ENCODE measurements around the gene ICA1. TPM values are rescaled to one million over a fixed set of nuclear protein-coding genes. Genes with fewer than 3 reads are reported as not detected.

The ICA1 gene
- total RNA-seq, 1 experiment from 2014 or later, result not detected

- H3K4me1 ChIP-seq, result no peaks in the 10 kb centered on the region
- no peaks in the 10 kb centered on the region for H3K27me3 ChIP-seq
- no peaks in the 10 kb centered on the region for H3K36me3 ChIP-seq
- no peak for DNase-seq
- H3K9me3 ChIP-seq (replicated peaks), result no peaks in the 10 kb centered on the region
- no peak overlapping the region for H3K27ac ChIP-seq
- no peak overlapping the region for H3K4me3 ChIP-seq
Observed at GRCh38 chr7:8154272-8154671, 107.7 kb downstream of the ICA1 start.

GRCh38 chr7:8152489-8153192 is 109.3 kb downstream of the ICA1 start:
- H3K36me3 ChIP-seq, result no peaks in the 10 kb centered on the region
- no peaks in the 10 kb centered on the region for H3K4me1 ChIP-seq
- H3K9me3 ChIP-seq (replicated peaks), result no peaks in the 10 kb centered on the region
- no peak overlapping the region for H3K4me3 ChIP-seq
- H3K27ac ChIP-seq, result no peak overlapping the region
- no peaks in the 10 kb centered on the region for H3K27me3 ChIP-seq
- DNase-seq, result no peak

GRCh38 chr7:8151161-8151725 is 110.7 kb downstream of the ICA1 start:
- H3K4me1 ChIP-seq, result no peaks in the 10 kb centered on the region
- no peaks in the 10 kb centered on the region for H3K27me3 ChIP-seq
- DNase-seq, result no peak
- no peak overlapping the region for H3K4me3 ChIP-seq
- H3K27ac ChIP-seq, result no peak overlapping the region
- H3K36me3 ChIP-seq, result no peaks in the 10 kb centered on the region
- no peaks in the 10 kb centered on the region for H3K9me3 ChIP-seq (replicated peaks)

- H3K4me1 ChIP-seq, result no peaks in the 10 kb centered on the region
- no peak for DNase-seq
- no peaks in the 10 kb centered on the region for H3K36me3 ChIP-seq
- no peaks in the 10 kb centered on the region for H3K27me3 ChIP-seq
- no peaks in the 10 kb centered on the region for H3K9me3 ChIP-seq (replicated peaks)
- no peak overlapping the region for H3K4me3 ChIP-seq
- H3K27ac ChIP-seq, result no peak overlapping the region
Observed at GRCh38 chr7:8149222-8149621, 112.7 kb downstream of the ICA1 start.

GRCh38 chr7:8147760-8148463 is 114.1 kb downstream of the ICA1 start:
- DNase-seq, result no peak
- no peaks in the 10 kb centered on the region for H3K9me3 ChIP-seq (replicated peaks)
- no peaks in the 10 kb centered on the region for H3K36me3 ChIP-seq
- no peaks in the 10 kb centered on the region; the same call in 1 of the 2 replicates for H3K4me1 ChIP-seq
- H3K27me3 ChIP-seq, result no peaks in the 10 kb centered on the region
- H3K27ac ChIP-seq, result no peak overlapping the region
- H3K4me3 ChIP-seq, result no peak overlapping the region

- no peak overlapping the region for H3K27ac ChIP-seq
- H3K4me1 ChIP-seq, result no peaks in the 10 kb centered on the region; the same call in 1 of the 2 replicates
- DNase-seq, result no peak
- no peak overlapping the region for H3K4me3 ChIP-seq
- no peaks in the 10 kb centered on the region for H3K9me3 ChIP-seq (replicated peaks)
- no peaks in the 10 kb centered on the region for H3K36me3 ChIP-seq
- no peaks in the 10 kb centered on the region for H3K27me3 ChIP-seq
Observed at GRCh38 chr7:8146788-8147413, 115.1 kb downstream of the ICA1 start.

GRCh38 chr7:8146106-8146787 is 115.7 kb downstream of the ICA1 start:
- no peaks in the 10 kb centered on the region for H3K36me3 ChIP-seq
- H3K27me3 ChIP-seq, result no peaks in the 10 kb centered on the region
- H3K9me3 ChIP-seq (replicated peaks), result no peaks in the 10 kb centered on the region
- no peak for DNase-seq
- no peak overlapping the region for H3K4me3 ChIP-seq
- H3K4me1 ChIP-seq, result no peaks in the 10 kb centered on the region; the same call in 1 of the 2 replicates
- no peak overlapping the region for H3K27ac ChIP-seq

- no peak for DNase-seq
- H3K4me3 ChIP-seq, result no peak overlapping the region
- no peaks in the 10 kb centered on the region for H3K36me3 ChIP-seq
- H3K9me3 ChIP-seq (replicated peaks), result no peaks in the 10 kb centered on the region
- no peak overlapping the region for H3K27ac ChIP-seq
- H3K4me1 ChIP-seq, result no peaks in the 10 kb centered on the region; the same call in 1 of the 2 replicates
- no peaks in the 10 kb centered on the region for H3K27me3 ChIP-seq
Observed at GRCh38 chr7:8144856-8145255, 117.1 kb downstream of the ICA1 start.

GRCh38 chr7:8143151-8143874 is 118.7 kb downstream of the ICA1 start:
- DNase-seq, result peak in 1 of 2 experiments; percentile 15
- Histone ChIP-seq H3K9me3 (replicated peaks) (no peaks in the 10 kb centered on the region), H3K36me3 (no peaks in the 10 kb centered on the region), H3K4me3 (no peak overlapping the region), H3K4me1 (no peaks in the 10 kb centered on the region; the same call in 1 of the 2 replicates), H3K27ac (no peak overlapping the region), H3K27me3 (no peaks in the 10 kb centered on the region)

GRCh38 chr7:8142477-8142876 is 119.5 kb downstream of the ICA1 start:
- H3K4me3 ChIP-seq, result no peak overlapping the region
- DNase-seq, result no peak
- no peaks in the 10 kb centered on the region for H3K27me3 ChIP-seq

GRCh38 chr7:8141070-8141469 is 120.9 kb downstream of the ICA1 start:
- Histone ChIP-seq H3K27me3 (no peaks in the 10 kb centered on the region), H3K4me1 (no peaks in the 10 kb centered on the region; the same call in 1 of the 2 replicates), H3K36me3 (no peaks in the 10 kb centered on the region), H3K27ac (no peak overlapping the region), H3K4me3 (no peak overlapping the region), H3K9me3 (replicated peaks) (no peaks in the 10 kb centered on the region)
- no peak for DNase-seq

More at GRCh38 chr7:8142477-8142876, 119.5 kb downstream of the ICA1 start:
- H3K9me3 ChIP-seq (replicated peaks), result no peaks in the 10 kb centered on the region
- no peak overlapping the region for H3K27ac ChIP-seq
- no peaks in the 10 kb centered on the region for H3K36me3 ChIP-seq
- H3K4me1 ChIP-seq, result no peaks in the 10 kb centered on the region; the same call in 1 of the 2 replicates

GRCh38 chr7:8136051-8136730 is 125.8 kb downstream of the ICA1 start:
- Histone ChIP-seq H3K27me3 (no peaks in the 10 kb centered on the region), H3K9me3 (replicated peaks) (no peaks in the 10 kb centered on the region), H3K4me3 (no peak overlapping the region), H3K27ac (no peak overlapping the region), H3K4me1 (no peaks in the 10 kb centered on the region), H3K36me3 (no peaks in the 10 kb centered on the region)
- DNase-seq, result no peak

GRCh38 chr7:8135417-8135816 is 126.5 kb downstream of the ICA1 start:
- H3K27ac ChIP-seq, result no peak overlapping the region
- H3K4me3 ChIP-seq, result no peak overlapping the region
- no peaks in the 10 kb centered on the region for H3K27me3 ChIP-seq
- H3K4me1 ChIP-seq, result no peaks in the 10 kb centered on the region
- H3K36me3 ChIP-seq, result no peaks in the 10 kb centered on the region
- no peaks in the 10 kb centered on the region for H3K9me3 ChIP-seq (replicated peaks)
- DNase-seq, result no peak

Data from SJCRH30 (cell line).